NB4 (cell line): Measurements from ENCODE around the gene IGFBP4.

Source experiments
- DNase-seq: peaks from one replicate; pipeline ENCODE4 v3.0.0; 2010; ENCODE audit warnings: low read depth
- H3K4me3 ChIP-seq: one replicate; pipeline ENCODE4 v1.5.1; 2011; ENCODE audit warnings: mild to moderate bottlenecking, low read depth, low read length, moderate library complexity
- CTCF ChIP-seq: IDR thresholded peaks from one replicate; pipeline ENCODE4 v1.5.1; 2012; ENCODE audit warnings: low read depth, low read length
- MAX ChIP-seq: IDR thresholded peaks from 2 replicates; pipeline ENCODE4 v1.6.1; 2011; ENCODE audit warnings: low read depth, low read length
- MYC ChIP-seq: IDR thresholded peaks from 2 replicates; pipeline ENCODE4 v1.6.1; 2011; ENCODE audit warnings: low read depth, low read length
- POLR2A ChIP-seq: IDR thresholded peaks from 2 replicates; pipeline ENCODE4 v1.6.1; 2011; ENCODE audit warnings: mild to moderate bottlenecking; ENCODE audit not compliant: insufficient read length; ENCODE audit errors: extremely low read depth

Gene IGFBP4

GRCh38 chr17:40436636-40437035, 6.6 kb upstream of the IGFBP4 start:
- no peak for TF ChIP-seq CTCF
- TF ChIP-seq MYC = no peak
- TF ChIP-seq POLR2A = no peak
- no peak for TF ChIP-seq MAX
- peak; percentile 69 for DNase-seq
- no peak overlapping the region for H3K4me3 ChIP-seq

GRCh38 chr17:40437095-40437732, 6.0 kb upstream of the IGFBP4 start:
- H3K4me3 ChIP-seq = no peak overlapping the region
- peak; percentile 71 for DNase-seq
- no peak for TF ChIP-seq MAX
- TF ChIP-seq POLR2A = no peak
- TF ChIP-seq CTCF = no peak
- no peak for TF ChIP-seq MYC

GRCh38 chr17:40440166-40440565, 3.1 kb upstream of the IGFBP4 start:
- no peak overlapping the region for H3K4me3 ChIP-seq
- DNase-seq = no peak
- TF ChIP-seq POLR2A (no peak), MYC (no peak), MAX (no peak), CTCF (no peak)

- TF ChIP-seq MYC (no peak), MAX (no peak), POLR2A (no peak), CTCF (no peak)
- peak overlapping the region; percentile 59 for H3K4me3 ChIP-seq
- DNase-seq = peak; percentile 77
Measured at GRCh38 chr17:40442392-40443195, 656 bp upstream of the IGFBP4 start.

- TF ChIP-seq MYC (no peak), POLR2A (no peak), MAX (no peak), CTCF (no peak)
- DNase-seq = peak; percentile 37
- peak overlapping the region; percentile 80 for H3K4me3 ChIP-seq
Measured at GRCh38 chr17:40443988-40444899, 994 bp downstream of the IGFBP4 start.
